Activated CD4-positive, alpha-beta memory T cell treated with anti-CD3 and anti-CD28 coated beads, Interleukin-2, amount 10 ng/mL, durations not matched to agents 7 days and 5 days (primary cell): ENCODE data around the gene MSRB3. TPM values are rescaled to one million over a fixed set of nuclear protein-coding genes. Genes with fewer than 3 reads are reported as not detected.

Experiments
- CTCF ChIA-PET: fragments of 350-600 bp; sonication (Branson Sonifier 250); formaldehyde crosslinking; loops from one replicate; lab custom pipeline; 2021; ENCODE audit warnings: antibody characterized with exemption, inconsistent platforms; lab: Charles Lee
- POLR2A ChIA-PET: fragments of 350-600 bp; sonication (Branson Sonifier 250); formaldehyde crosslinking; loops from one replicate; lab custom pipeline; 2021; ENCODE audit warnings: antibody characterized with exemption; lab: Charles Lee
- DNase-seq: peaks from one replicate; pipeline ENCODE4 v3.0.0-alpha.2; 2020
- H3K27ac Mint-ChIP-seq: one replicate; pipeline ENCODE4 v1.8.0; 2021; ENCODE audit warnings: mild to moderate bottlenecking, mixed read lengths
- H3K27me3 Mint-ChIP-seq: one replicate; pipeline ENCODE4 v1.8.0; 2021; ENCODE audit warnings: mixed read lengths
- H3K36me3 Mint-ChIP-seq: one replicate; pipeline ENCODE4 v1.8.0; 2021; ENCODE audit warnings: low read depth, mixed read lengths
- H3K4me1 Mint-ChIP-seq: one replicate; pipeline ENCODE4 v1.8.0; 2021; ENCODE audit warnings: mixed read lengths
- H3K4me3 Mint-ChIP-seq: one replicate; pipeline ENCODE4 v1.8.0; 2021; ENCODE audit warnings: mild to moderate bottlenecking, mixed read lengths
- H3K9me3 Mint-ChIP-seq: one replicate; pipeline ENCODE4 v1.8.0; 2021; ENCODE audit warnings: mixed read lengths
- total RNA-seq, 2 experiments: library from RNA; stranded (reverse); gene quantifications; one replicate each; pipeline ENCODE4 v1.2.3, GENCODE V29; 2021

MSRB3 gene
- total RNA-seq, 2 experiments from 2014 or later: not detected

- Mint-ChIP-seq H3K27ac (no peak overlapping the region), H3K27me3 (no peaks in the 10 kb centered on the region), H3K4me1 (no peaks in the 10 kb centered on the region), H3K9me3 (no peaks in the 10 kb centered on the region), H3K36me3 (no peaks in the 10 kb centered on the region), H3K4me3 (no peak overlapping the region)
- POLR2A ChIA-PET: no interaction called here
- CTCF ChIA-PET: no interaction called here
- DNase-seq: no peak
Measured at GRCh38 chr12:65508276-65509035, 230.0 kb downstream of the MSRB3 start.

- no peak overlapping the region for H3K27ac Mint-ChIP-seq
- CTCF ChIA-PET: no interaction called here
- POLR2A ChIA-PET: no interaction called here
- H3K9me3 Mint-ChIP-seq: no peaks in the 10 kb centered on the region
- H3K4me1 Mint-ChIP-seq: no peaks in the 10 kb centered on the region
- H3K4me3 Mint-ChIP-seq: no peak overlapping the region
- H3K27me3 Mint-ChIP-seq: no peaks in the 10 kb centered on the region
- H3K36me3 Mint-ChIP-seq: no peaks in the 10 kb centered on the region
- DNase-seq: no peak
Measured at GRCh38 chr12:65510007-65510406, 231.5 kb downstream of the MSRB3 start.

GRCh38 chr12:65510584-65511050 lies 232.1 kb downstream of the MSRB3 start:
- ChIA-PET CTCF (no interaction called here), POLR2A (no interaction called here)

GRCh38 chr12:65511134-65511834 lies 232.8 kb downstream of the MSRB3 start:
- H3K9me3 Mint-ChIP-seq: no peaks in the 10 kb centered on the region
- no peak for DNase-seq
- ChIA-PET CTCF (no interaction called here), POLR2A (no interaction called here)
- H3K4me3 Mint-ChIP-seq: no peak overlapping the region
- no peak overlapping the region for H3K27ac Mint-ChIP-seq
- H3K36me3 Mint-ChIP-seq: no peaks in the 10 kb centered on the region
- H3K4me1 Mint-ChIP-seq: no peaks in the 10 kb centered on the region
- no peaks in the 10 kb centered on the region for H3K27me3 Mint-ChIP-seq

More at GRCh38 chr12:65510584-65511050, 232.1 kb downstream of the MSRB3 start:
- no peak for DNase-seq
- no peaks in the 10 kb centered on the region for H3K27me3 Mint-ChIP-seq
- no peaks in the 10 kb centered on the region for H3K9me3 Mint-ChIP-seq
- no peak overlapping the region for H3K27ac Mint-ChIP-seq
- no peaks in the 10 kb centered on the region for H3K4me1 Mint-ChIP-seq
- no peak overlapping the region for H3K4me3 Mint-ChIP-seq
- H3K36me3 Mint-ChIP-seq: no peaks in the 10 kb centered on the region

GRCh38 chr12:65511912-65512311 lies 233.4 kb downstream of the MSRB3 start:
- no peak overlapping the region for H3K27ac Mint-ChIP-seq
- POLR2A ChIA-PET: no interaction called here
- H3K36me3 Mint-ChIP-seq: no peaks in the 10 kb centered on the region
- no peak for DNase-seq
- CTCF ChIA-PET: no interaction called here
- no peaks in the 10 kb centered on the region for H3K9me3 Mint-ChIP-seq
- H3K27me3 Mint-ChIP-seq: no peaks in the 10 kb centered on the region
- no peak overlapping the region for H3K4me3 Mint-ChIP-seq
- H3K4me1 Mint-ChIP-seq: no peaks in the 10 kb centered on the region

Other genes starting within 250 kb of the MSRB3 start
- gene WIF1, start 157.4 kb upstream of the MSRB3 start, total RNA-seq: not detected
- gene LEMD3, start 109.1 kb upstream of the MSRB3 start, total RNA-seq: 10 to 100 TPM; 32.0 to 35.4 TPM